GM18519 (cell line): ENCODE results near the gene RNF148.

Experiments used
- ATAC-seq: cut with Tn5 transposase; IDR thresholded peaks from one replicate; pipeline ENCODE4 v1.9.1; 2021; ENCODE audit warnings: mild to moderate bottlenecking, moderate library complexity; ENCODE audit not compliant: unreplicated experiment, low FRiP score

RNF148 gene, protein sequence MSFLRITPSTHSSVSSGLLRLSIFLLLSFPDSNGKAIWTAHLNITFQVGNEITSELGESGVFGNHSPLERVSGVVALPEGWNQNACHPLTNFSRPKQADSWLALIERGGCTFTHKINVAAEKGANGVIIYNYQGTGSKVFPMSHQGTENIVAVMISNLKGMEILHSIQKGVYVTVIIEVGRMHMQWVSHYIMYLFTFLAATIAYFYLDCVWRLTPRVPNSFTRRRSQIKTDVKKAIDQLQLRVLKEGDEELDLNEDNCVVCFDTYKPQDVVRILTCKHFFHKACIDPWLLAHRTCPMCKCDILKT

DNA sequence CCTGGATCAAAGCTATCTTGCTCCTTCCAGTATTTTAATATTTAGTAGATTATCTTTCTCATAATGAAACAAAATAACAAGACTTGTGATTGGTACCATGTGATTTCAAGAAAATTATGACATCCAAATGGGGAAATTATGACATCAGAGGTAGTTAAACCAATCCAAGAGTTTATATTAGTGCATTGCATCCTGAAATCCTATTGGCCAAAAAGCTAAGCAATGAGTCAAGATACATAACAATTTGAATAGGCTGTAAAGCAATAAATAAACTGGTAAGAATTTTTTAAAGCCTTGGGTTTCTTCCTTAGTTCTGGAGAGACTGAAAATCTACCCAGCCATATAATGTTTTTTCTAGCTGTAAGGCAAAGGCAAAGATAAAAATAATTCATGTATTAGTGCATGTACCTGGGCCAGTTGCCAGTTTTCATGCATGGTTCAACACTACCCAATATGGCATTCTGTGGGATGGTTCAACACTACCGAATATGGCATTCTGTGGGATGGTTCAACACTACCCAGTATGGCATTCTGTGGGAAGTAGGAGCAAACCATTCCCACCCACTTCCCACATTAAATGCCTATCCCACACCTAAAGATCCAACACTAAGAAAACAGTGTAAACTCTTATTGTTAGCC lies at the start of gene RNF148:
Gene RNF148 (minus strand): TSS at position 51 of the 639 bp plus-strand sequence. CDS start 172 bp downstream, outside the sequence.
- no peak for ATAC-seq

DNA sequence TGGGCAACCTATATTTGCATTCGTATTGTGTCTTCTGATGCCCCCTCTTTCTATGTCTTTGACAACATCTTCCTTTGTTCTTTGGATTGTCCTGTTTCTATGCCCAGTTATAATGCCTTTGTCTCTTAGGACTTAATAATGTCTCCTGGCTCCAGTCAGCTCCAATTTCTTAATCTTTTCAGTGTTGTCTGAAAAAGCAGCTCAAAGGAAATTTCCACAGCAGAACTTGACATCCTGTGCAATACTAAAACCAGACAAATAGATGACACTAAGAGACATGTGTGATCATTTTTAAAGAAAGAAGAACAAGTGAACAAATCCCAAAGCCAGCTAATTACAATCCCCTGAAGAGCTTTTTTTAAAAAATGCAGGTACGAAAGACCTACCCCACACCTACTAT lies 47.7 kb upstream of the RNF148 start:
- no peak for ATAC-seq

DNA sequence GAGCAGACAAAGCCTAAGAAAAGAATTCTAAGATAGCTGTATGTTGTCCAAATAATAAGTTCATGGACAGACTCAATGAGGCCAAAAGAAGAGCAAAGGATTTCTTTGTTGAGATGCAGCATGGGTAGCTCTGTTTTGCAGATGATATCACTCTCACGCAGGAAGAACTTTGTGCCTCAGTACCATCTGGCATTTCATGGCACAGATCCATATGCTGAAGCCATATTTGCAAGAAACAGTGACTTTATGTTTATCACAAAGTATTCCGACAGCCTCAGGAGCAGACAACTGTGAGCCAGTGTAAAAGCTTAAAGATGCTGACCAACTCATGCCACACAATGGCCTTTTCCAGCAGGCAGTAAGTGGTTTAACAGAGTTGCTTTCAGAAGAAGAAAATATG lies 45.5 kb upstream of the RNF148 start:
- ATAC-seq = no peak

DNA sequence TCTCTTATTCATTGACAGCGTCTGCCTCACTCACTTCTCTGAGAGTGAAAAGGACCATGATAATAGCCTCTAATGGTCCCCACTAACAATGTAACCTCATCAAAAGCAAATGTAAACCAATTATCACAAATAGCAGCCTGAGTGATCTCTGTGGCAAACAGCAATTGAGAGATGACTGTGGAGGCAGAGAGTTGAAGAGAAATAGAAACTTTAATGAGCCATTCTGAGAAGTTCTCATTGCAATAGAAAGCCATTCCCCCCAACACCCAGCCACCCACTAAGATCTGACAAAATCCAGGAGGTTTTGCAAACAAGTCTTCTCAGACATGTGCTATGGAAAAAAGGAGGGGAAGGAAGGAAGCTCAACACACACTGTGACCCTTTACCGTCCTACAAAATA lies 44.2 kb upstream of the RNF148 start:
- no peak for ATAC-seq

DNA sequence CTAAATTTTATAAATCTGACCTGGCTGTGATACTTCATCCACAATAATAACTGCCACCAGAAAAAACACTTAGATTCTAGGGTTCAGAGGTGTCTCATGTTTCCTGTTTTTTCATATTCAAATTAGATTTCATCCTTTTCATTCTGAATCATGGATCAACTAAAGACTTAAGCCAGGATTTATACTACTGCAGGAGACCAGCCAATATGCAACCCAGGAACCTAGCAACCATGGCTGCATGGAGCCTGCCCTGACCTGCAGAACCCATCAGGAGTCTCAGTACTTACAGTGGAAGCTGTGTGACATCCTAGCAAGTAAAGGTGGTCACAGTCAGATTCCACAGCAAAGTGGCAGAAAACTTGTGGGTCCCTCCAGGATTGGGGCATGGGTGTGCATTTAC lies 40.5 kb upstream of the RNF148 start:
- ATAC-seq = no peak

DNA sequence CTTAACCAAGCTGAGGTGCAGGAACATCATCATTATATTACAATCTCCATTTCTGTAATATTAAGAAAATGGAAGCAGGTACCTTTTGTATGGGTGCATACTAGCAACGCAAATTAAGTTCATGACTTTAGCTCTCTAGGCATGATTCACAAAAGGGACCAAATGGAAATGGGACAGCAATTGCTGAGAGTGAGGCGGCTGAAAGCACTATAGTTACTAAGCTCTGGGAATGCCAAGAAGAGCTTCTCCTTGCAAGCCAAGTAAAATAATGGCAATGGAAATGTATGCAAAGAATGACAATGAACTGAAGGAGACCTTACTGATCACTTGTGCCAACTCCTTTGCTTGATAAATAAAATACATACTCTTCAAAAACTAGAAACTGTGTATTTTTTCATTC lies 36.2 kb upstream of the RNF148 start:
- ATAC-seq = no peak

DNA sequence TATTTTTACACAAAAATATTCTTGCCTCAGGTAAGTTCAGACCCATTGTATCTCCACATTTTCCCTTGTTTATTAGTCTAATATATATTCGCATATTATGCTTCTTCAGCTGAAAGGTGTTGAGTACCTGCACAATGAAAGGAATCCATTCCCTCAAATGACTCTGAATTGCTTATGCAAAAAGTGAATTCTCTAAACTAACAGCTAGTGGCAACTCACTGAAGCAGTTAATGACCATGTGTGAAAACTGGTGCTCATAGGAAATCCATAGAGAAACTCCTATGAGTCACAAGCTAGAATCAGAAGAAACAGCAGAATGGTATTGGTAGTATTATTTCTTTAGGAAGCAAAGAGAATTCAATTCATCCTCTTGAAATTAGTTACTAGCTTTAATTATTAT lies 33.5 kb upstream of the RNF148 start:
- no peak for ATAC-seq

DNA sequence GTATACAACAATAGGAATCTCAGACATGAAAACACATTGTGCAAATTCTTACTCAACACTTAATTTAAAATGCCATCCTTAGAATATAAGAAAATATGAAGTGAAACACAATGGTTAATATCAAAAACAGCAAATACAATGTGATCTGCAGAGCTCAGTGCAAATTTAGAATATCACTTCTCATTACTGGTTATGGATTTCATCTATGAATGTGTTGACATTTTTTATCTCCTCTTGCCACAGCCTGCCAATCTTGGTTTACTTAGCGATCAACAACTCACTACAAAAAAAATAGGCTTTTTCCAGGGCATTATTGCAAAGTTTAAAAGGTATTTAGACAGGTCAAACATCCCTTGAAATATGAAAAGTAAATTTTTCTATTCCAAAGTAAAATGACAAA lies 25.0 kb upstream of the RNF148 start:
- no peak for ATAC-seq

DNA sequence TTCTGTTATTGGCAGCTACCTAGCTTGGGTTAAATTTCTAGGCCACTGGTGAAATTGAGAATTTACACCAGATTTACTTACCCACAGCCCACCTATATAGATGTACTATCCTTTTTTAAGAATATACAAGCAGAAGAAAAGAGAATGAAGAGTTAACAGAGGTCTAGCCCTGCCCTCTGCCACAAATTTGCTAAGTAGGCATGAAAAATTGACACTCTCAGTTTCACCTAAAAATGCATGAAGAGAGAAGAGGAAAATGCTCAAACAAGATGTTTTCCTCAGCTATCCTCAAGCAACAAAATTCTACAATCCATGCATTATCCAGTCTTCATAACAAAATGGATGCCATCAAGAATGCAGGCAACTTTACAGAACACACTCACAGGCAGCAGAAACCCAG lies 24.6 kb upstream of the RNF148 start:
- no peak for ATAC-seq

DNA sequence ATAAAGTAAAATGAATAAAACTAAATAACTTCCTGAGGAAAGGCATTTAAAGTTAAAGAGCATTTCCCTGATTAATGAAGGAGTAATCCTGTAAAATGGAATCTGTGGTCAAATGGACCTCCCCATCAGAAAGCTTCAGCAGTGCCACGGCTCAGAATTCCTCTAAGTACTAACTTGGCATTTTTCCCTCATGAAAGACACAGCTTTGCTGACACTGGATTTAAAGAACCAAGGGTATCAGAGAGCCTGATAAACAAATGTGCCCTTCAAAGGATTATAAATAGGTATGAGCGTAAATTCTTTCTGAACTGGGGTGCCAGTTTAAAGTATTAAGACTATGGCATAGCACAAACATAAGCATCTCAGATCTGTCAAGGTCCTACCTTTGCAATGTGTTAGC lies 24.2 kb upstream of the RNF148 start:
- ATAC-seq = no peak

DNA sequence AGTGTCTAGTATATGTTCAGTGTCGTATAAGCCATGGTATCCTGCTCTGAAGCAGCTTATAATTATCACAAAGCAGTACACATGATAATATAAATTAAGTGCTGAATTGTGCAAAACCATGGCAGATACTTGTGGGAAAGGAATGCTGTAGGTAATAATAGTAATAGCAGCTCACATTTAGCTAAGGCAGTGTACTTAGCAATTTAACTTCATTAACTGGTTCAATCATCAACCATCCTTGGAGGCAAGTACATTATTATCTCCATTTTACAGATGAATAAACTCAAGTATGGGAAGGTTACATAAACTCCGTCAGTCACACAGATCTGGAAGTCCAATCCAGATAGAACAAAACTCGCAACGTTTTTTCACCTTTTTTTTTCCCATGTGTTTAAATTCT lies 21.6 kb upstream of the RNF148 start:
- ATAC-seq = no peak

DNA sequence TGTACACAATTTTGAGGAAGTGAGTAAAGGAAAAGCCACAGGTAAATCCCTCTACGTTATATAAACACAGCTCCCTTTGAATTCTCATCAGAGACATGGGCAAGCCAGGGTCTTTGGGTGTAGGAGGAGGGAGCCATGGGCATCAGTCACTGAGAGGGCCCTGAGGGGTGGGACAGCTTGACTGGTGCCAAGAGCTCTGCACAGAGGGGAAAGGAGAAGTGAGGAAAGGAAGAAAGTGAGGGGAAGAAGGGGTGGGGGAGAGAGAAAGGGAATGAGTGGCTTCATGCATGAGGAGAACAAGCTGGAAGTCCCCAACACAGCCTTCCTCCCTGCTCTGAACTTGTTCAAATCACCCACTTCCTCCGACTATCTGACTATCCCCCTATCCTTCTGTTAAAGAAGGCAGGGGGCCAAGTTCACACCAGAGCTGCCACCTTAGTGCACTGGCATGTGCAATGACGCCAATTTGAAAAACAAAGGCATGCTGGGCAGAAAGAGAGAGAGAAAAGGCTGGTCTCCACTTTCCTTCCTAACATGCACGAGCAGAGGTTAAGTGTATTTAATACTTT lies 16.4 kb upstream of the RNF148 start:
- ATAC-seq = no peak

DNA sequence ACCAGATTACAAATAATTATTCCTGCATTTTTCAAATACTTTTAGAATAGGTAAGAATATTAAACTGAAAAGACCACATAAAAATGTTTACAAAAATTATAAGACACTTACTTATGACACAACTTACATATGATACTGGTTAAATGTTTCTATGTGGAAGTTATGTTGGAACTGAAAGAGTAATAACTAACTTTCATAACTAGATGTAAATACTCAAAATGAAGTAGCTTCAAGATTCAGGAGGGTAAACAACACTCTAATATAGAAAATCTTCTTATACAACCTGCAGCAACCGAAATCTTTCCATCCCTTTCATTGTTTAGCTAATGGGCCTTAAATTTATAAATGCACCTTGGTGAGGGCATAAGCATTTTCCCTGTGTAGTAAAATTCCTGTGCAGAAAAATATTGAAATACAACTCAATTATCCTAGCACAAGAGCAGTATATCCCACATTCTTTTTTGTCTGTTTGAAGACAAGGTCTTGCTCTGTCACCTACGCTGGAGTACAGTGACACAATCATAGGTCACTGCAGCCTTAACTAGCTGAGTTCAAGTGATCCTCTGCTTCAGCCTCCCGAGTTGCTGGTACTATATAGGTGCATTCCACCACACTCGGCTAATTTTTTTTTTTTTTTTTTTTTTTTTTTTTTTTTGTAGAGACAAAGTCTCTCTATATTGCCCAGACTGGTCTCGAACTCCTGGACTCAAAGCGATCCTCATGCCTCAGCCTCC lies 14.8 kb upstream of the RNF148 start:
- no peak for ATAC-seq

DNA sequence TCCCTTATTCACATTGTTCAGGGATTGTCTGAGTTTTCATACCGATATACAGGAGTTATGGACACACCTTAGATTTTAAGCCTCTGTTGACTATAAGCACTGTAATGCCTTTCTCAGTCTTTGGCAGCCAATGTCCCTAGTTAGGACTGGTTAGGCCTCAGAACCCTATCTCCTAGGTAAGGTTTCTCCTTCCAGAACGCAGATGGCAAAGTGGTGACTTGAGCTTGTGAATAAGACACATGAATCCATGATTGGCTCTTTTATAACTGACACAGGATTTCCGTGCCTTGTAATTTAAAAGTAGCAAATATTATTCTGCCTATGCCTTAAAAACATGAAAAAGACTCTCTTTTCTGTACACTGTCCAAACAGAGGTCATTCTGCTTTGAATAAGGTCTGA lies 12.5 kb upstream of the RNF148 start:
- ATAC-seq = no peak

DNA sequence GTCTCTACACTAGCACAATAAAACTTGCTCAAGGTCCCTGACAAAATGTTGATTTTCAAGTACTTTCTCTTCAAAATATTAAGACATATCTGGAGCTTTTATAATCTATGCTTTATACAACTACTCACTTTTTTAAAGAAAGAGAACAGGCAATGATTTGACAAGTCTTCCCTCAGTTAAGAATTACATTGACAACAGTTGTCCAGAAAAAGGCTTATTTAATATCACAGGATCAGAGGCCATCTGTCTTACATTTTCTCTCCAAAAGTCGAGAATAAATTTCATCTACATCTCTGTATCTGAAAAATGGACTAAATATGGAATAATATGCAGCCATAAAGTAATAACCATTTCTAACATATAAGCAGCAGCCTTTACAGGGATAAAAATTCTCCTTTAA lies 8.2 kb upstream of the RNF148 start:
- no peak for ATAC-seq

DNA sequence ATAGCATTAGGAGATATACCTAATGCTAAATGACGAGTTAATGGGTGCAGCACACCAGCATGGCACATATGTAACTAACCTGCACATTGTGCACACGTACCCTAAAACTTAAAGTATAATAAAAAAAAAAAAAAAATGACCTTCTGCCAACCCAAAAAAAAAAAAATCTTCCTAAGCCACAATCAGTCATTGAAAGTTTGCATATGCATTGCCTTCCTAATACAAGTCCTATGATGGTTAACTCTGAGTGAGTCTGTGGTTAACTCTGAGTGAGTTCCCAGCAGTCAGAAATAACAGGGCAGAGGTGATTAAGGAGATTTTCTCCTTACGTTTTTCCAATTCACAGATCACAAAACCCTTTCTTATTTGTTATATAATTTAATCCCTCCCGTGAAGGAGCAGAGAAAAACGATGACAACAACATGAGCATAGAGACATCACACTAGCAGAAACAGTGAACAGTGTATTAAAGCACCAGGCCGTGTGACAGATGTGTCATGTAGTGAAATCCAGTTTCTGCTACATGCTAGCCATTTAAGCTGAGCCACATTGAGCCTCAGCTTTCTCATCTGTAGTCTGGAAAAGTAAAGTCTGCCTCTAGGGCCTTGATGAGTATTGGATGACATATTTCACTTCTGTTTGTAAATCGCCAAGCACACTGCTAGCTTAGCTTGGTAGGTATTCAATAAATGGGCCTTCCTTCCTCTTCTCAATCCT lies 7.4 kb upstream of the RNF148 start:
- ATAC-seq = no peak

DNA sequence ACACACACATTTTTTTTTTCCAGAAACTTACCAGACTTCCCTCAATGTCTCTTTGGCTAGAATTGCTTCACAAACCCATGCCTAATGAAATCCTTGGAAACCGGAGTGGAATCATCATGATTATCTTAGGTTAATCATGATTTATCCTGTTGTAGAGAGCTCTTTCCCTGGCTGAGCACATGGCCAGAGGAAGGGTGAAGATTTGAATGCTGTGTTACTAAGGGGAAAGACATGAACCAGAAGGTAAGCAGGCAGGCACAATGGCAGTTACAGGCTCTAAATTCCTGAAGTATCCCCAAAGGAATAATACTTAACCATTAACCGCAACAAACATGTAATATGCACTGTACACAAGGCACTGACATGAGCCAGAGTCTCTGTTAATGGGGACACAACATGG lies 4.1 kb upstream of the RNF148 start:
- ATAC-seq = no peak

DNA sequence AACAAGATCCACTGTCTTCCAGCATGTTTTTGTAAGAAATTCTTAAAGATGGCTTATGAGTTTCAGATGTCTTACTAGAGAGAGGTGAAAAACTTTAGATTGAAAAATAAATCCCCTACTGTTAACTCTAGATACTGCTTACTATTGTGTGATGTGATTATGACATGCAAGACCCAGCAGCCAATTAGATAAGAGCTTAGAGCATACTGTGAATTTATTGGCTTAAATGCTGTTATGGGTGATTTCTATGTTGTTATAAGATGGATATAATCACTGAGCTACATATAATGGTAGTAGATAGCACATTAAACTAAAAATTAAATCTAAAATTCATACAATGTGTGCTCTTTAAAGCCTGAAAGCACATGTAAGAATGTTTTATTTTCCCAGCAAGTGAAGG lies 3.7 kb downstream of the RNF148 start, which contains the start of gene RNF133:
Gene RNF133 (minus strand): TSS at position 101 of the 400 bp plus-strand sequence. CDS start 199 bp downstream, outside the sequence.
- no peak for ATAC-seq

DNA sequence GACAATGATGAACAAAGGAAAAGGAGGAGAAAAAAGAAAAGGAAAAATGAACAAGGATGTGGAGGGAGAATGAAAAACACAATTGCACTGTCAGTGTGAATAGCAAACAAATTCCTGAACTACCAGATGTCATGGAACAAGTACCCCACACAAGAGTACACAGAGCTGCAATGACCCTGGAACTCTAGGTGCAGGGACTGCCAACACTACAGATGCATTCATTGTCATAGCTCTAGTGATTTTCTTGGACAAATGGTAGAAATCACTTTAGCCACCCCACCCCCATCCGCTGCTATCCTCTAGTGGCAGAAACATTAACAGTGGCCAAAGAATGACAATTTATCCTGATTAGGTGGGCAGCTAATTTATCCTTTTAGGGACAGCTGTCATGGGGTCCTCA lies 6.9 kb downstream of the RNF148 start:
- ATAC-seq = no peak

DNA sequence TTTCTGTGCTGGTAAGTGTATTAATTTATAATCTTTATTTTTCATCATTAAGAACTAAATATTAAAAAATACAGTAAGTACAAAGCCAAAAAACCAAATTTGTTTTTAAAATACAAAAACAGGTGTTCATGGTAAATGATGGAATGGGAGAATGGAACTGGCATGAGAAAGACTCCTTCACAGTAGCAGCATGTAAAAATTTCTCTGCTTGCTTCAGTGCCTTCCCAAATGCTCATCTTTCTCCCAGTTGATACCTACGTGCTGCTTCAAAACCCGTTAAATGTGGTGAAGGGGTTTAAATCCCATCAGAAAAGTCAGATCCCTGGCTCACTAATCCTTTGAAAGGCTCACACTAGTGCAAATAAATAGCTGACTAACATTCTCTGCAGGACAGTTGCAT lies 8.0 kb downstream of the RNF148 start:
- no peak for ATAC-seq
